HG03108 (cell line): ENCODE data around the gene TEX51.

Experiments used
- ATAC-seq: cut with Tn5 transposase; IDR thresholded peaks from one replicate; pipeline ENCODE4 v1.9.1; 2021; ENCODE audit warnings: moderate library complexity; ENCODE audit not compliant: unreplicated experiment

TEX51 gene

GRCh38 chr2:126891681-126892500 is 6.8 kb upstream of the TEX51 start:
- no peak for ATAC-seq

GRCh38 chr2:126893153-126893552 is 5.5 kb upstream of the TEX51 start:
- no peak for ATAC-seq

GRCh38 chr2:126893606-126894005 is 5.1 kb upstream of the TEX51 start:
- ATAC-seq: no peak

- ATAC-seq: no peak
Observed at GRCh38 chr2:126894082-126894481, 4.6 kb upstream of the TEX51 start.

GRCh38 chr2:126894585-126895182 is 4.0 kb upstream of the TEX51 start:
- ATAC-seq: no peak

- no peak for ATAC-seq
Observed at GRCh38 chr2:126895336-126895735, 3.4 kb upstream of the TEX51 start.

GRCh38 chr2:126896471-126896870 is 2.2 kb upstream of the TEX51 start:
- ATAC-seq: no peak

GRCh38 chr2:126899616-126900185 is 1.0 kb downstream of the TEX51 start:
- no peak for ATAC-seq

GRCh38 chr2:126900646-126901319 is 2.1 kb downstream of the TEX51 start:
- no peak for ATAC-seq

- ATAC-seq: no peak
Observed at GRCh38 chr2:126901459-126901858, 2.8 kb downstream of the TEX51 start.

GRCh38 chr2:126902152-126902835 is 3.6 kb downstream of the TEX51 start:
- ATAC-seq: no peak

- no peak for ATAC-seq
Observed at GRCh38 chr2:126902859-126903258, 4.2 kb downstream of the TEX51 start.

- ATAC-seq: no peak
Observed at GRCh38 chr2:126905991-126906390, 7.3 kb downstream of the TEX51 start.

- no peak for ATAC-seq
Observed at GRCh38 chr2:126906781-126907180, 8.1 kb downstream of the TEX51 start.

GRCh38 chr2:126907671-126908070 is 9.0 kb downstream of the TEX51 start:
- ATAC-seq: no peak

GRCh38 chr2:126908721-126909177 is 10.1 kb downstream of the TEX51 start:
- no peak for ATAC-seq

- ATAC-seq: no peak
Observed at GRCh38 chr2:126909366-126909765, 10.7 kb downstream of the TEX51 start.

- ATAC-seq: no peak
Observed at GRCh38 chr2:126909781-126910180, 11.1 kb downstream of the TEX51 start.

GRCh38 chr2:126910637-126911036 is 11.9 kb downstream of the TEX51 start:
- no peak for ATAC-seq

GRCh38 chr2:126911111-126911796 is 12.6 kb downstream of the TEX51 start:
- no peak for ATAC-seq
